Measurements from ENCODE around the gene MEG3.

DNA sequence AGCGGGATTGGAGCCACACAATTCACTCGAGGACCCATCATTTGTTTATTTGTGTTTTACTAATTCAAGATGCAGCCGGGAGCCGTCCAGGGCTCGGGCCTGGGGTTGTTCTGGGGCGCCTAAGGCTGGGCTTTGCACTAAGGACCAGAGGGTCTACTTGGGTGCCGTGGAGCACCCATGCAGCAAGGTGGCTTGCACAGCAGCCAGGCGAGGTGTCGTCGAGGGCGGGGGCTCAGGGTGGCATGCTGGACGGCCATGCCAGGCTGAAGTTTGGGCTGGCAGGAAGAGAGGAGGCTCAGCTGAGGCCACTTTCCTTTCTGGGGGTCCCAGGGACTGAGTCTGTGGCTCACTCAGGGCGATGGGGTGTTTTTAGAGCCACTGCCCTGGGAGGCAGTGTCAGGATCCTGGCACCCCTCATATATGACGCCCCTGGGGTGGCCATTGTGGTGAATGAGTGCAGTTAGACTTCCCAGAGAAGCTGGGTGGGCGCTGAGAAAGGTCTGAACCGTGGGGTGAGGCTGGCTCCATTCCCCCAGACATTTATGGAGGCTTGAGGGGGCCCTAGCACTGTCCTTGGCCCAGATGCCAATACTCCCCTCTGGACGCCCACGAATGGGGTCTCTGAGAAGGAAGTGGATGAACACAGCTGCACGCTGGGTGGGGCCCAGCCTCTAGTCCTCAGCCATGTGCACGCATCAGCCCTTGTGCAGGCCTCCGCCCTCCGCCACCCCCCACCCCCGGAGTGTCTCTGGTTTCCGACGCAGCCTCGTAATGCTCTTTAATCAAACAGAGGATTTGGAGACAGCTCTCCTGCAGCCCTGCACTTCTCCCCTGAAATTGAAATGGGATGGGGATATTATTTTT, 11.3 kb downstream of the MEG3 start:
- TF ChIP-seq, protein P1, sequence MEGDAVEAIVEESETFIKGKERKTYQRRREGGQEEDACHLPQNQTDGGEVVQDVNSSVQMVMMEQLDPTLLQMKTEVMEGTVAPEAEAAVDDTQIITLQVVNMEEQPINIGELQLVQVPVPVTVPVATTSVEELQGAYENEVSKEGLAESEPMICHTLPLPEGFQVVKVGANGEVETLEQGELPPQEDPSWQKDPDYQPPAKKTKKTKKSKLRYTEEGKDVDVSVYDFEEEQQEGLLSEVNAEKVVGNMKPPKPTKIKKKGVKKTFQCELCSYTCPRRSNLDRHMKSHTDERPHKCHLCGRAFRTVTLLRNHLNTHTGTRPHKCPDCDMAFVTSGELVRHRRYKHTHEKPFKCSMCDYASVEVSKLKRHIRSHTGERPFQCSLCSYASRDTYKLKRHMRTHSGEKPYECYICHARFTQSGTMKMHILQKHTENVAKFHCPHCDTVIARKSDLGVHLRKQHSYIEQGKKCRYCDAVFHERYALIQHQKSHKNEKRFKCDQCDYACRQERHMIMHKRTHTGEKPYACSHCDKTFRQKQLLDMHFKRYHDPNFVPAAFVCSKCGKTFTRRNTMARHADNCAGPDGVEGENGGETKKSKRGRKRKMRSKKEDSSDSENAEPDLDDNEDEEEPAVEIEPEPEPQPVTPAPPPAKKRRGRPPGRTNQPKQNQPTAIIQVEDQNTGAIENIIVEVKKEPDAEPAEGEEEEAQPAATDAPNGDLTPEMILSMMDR (conservative IDR thresholded peaks at IDR 0.05; ENCODE audit: low read depth in 2 of 2), result no peak
- TF ChIP-seq EZH2 (IDR thresholded peaks at IDR 0.05; ENCODE audit: low read depth, unreplicated experiment) (no peak), POLR2AphosphoS5 (IDR thresholded peaks at IDR 0.05; ENCODE audit: low read depth) (no peak), STAT1 (IDR thresholded peaks at IDR 0.05; ENCODE audit: unreplicated experiment) (no peak), CREB1 (CRISPR knock-in tag; IDR thresholded peaks at IDR 0.05; ENCODE audit: low read depth) (no peak), ZNF114 (CRISPR knock-in tag; IDR thresholded peaks at IDR 0.05) (no peak)

Data from GM23338 (cell line).